ENCODE data around the gene RNF214.

DNA sequence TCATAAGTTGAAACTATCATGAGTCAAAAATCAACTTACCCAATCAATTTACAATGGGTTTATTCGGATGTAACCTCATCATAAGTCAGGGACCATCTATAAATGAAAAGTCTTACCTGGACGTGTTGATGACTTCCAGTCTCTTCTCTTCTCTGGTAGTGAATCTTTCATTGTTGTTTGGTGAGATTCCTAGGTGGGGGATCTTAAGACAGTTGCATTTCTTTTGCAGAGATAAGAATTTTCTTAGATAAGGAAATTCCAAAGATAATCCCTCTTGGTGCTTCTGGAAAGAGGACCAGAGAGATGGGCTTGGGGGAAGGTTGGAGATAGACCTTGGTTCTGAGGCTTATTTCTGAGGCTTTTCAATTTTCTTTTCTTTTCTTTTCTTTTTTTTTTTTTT is 37.4 kb downstream of the RNF214 start:
- TF ChIP-seq, protein P1, sequence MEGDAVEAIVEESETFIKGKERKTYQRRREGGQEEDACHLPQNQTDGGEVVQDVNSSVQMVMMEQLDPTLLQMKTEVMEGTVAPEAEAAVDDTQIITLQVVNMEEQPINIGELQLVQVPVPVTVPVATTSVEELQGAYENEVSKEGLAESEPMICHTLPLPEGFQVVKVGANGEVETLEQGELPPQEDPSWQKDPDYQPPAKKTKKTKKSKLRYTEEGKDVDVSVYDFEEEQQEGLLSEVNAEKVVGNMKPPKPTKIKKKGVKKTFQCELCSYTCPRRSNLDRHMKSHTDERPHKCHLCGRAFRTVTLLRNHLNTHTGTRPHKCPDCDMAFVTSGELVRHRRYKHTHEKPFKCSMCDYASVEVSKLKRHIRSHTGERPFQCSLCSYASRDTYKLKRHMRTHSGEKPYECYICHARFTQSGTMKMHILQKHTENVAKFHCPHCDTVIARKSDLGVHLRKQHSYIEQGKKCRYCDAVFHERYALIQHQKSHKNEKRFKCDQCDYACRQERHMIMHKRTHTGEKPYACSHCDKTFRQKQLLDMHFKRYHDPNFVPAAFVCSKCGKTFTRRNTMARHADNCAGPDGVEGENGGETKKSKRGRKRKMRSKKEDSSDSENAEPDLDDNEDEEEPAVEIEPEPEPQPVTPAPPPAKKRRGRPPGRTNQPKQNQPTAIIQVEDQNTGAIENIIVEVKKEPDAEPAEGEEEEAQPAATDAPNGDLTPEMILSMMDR (conservative IDR thresholded peaks at IDR 0.05 in 1 of 2, IDR thresholded peaks at IDR 0.05 in 1 of 2; ENCODE audit: low read depth in 1 of 2, low read length in 2 of 2) = no peak
- TF ChIP-seq EZH2 (IDR thresholded peaks at IDR 0.05; ENCODE audit: low read length, missing control alignments) = no peak
